Spleen (tissue), 11 donors: ENCODE measurements around the gene BTG2. TPM values are rescaled to one million over a fixed set of nuclear protein-coding genes. Genes with fewer than 3 reads are reported as not detected.

ENCODE experiments used
- DNase-seq: peaks from one replicate; pipeline ENCODE4 v3.0.0-alpha.2; 2020
- H3K27ac ChIP-seq, 8 donors: fragments of 200-600 bp; sonication (generic) in 7 of 8; 1 replicate in 4 of 8; 2 replicates in 4 of 8; pipeline versions ENCODE4 v1.5.0 to v1.8.0; 2016 to 2021; ENCODE audit warnings: inconsistent platforms in 4 of 8, mild to moderate bottlenecking in 4 of 8, moderate library complexity in 1 of 8
- H3K27me3 ChIP-seq, 7 donors: fragments of 200-600 bp; sonication (generic) in 6 of 7; replicated peaks in 1 of 7; 1 replicate in 4 of 7; 2 replicates in 3 of 7; pipeline versions ENCODE4 v1.5.0 to v1.8.0; 2016 to 2021; ENCODE audit warnings: inconsistent platforms in 3 of 7, mild to moderate bottlenecking in 1 of 7
- H3K36me3 ChIP-seq, 6 donors: fragments of 200-600 bp; sonication (generic) in 5 of 6; 1 replicate in 4 of 6; 2 replicates in 2 of 6; pipeline versions ENCODE4 v1.5.0 to v1.8.0; 2016 to 2021; ENCODE audit warnings: inconsistent platforms in 2 of 6
- H3K4me1 ChIP-seq, 6 donors: fragments of 200-600 bp; sonication (generic) in 5 of 6; 1 replicate in 3 of 6; 2 replicates in 3 of 6; pipeline versions ENCODE4 v1.5.0 to v1.8.0; 2016 to 2021; ENCODE audit warnings: inconsistent platforms in 3 of 6
- H3K4me3 ChIP-seq, 8 donors: fragments of 200-600 bp; sonication (generic) in 7 of 8; 1 replicate in 4 of 8; 2 replicates in 4 of 8; pipeline versions ENCODE4 v1.5.0 to v1.8.0; 2016 to 2021; ENCODE audit warnings: inconsistent platforms in 4 of 8, mild to moderate bottlenecking in 4 of 8, moderate library complexity in 2 of 8
- H3K9me3 ChIP-seq, 8 donors: fragments of 200-600 bp; sonication (generic) in 7 of 8; 1 replicate in 4 of 8; 2 replicates in 4 of 8; pipeline versions ENCODE4 v1.5.0 to v1.8.0; 2016 to 2021; ENCODE audit warnings: inconsistent platforms in 4 of 8
- CTCF ChIP-seq, 11 experiments: fragments of 200-600 bp in 7 of 11; fragments of 450-650 bp in 4 of 11; sonication (generic) in 4 of 11; IDR thresholded peaks in 8 of 11; conservative IDR thresholded peaks in 3 of 11; 1 replicate in 7 of 11; 2 replicates in 4 of 11; pipeline versions ENCODE4 v1.4.0 to v1.8.0; 2016 to 2021; ENCODE audit warnings: antibody characterized with exemption in 11 of 11, inconsistent platforms in 4 of 11, mild to moderate bottlenecking in 1 of 11
- POLR2A ChIP-seq, 3 donors: fragments of 450-650 bp; IDR thresholded peaks; one replicate each; pipeline ENCODE4 v1.5.1; 2017; ENCODE audit warnings: antibody characterized with exemption in 3 of 3, mild to moderate bottlenecking in 1 of 3
- POLR2AphosphoS5 ChIP-seq, 3 donors: sonication (generic); formaldehyde crosslinking; IDR thresholded peaks; one replicate each; pipeline ENCODE4 v1.5.1; 2017; ENCODE audit warnings: antibody characterized with exemption in 3 of 3
- WGBS, 5 donors: extraction: QIAGEN DNeasy Blood & Tissue Kit in 3 of 5; methylation state at CpG; one replicate each; pipeline versions ENCODE4 v1.1.5 to v1.1.7; 2013 to 2018; 5-methylcytosine and 5-hydroxymethylcytosine counted together
- intact Hi-C: fragments of 100-400 bp; cut with DNase I; formaldehyde crosslinking; loops from one replicate; pipeline ENCODE4 v1.15.0; 2023; ENCODE audit warnings: low total_unique reads
- polyA plus RNA-seq, 3 donors: library from polyadenylated mRNA; stranded (reverse); fragments of 200-250 nt; gene quantifications; one replicate each; pipeline ENCODE4 v1.2.1, GENCODE V29; 2013
- total RNA-seq, 7 donors: library from RNA; depleted of rRNA in 3 of 7; stranded (reverse); fragments of >200 nt in 3 of 7; fragmentation: NEBNext Ultra II Directional in 4 of 7; extraction: Animal tissue kit (Norgen Biotek cat#: 25700) in 4 of 7; gene quantifications; one replicate each; pipeline versions ENCODE4 v1.1.0 to v1.2.1, GENCODE V29; 2016 to 2021
- donor health status: healthy with polysubstance abuse.
- donor health status: DM: no; HTN: no; CAD: no; lungs with moderate emphysema.
- donor health status: DM: no; HTN: no; CAD: no.
- donor health status: Bipolar disorder and iron deficiency.
- donor health status: healthy.
- donor health status: DM: no; HTN: no; CAD: no.
- donor health status: DM: yes; HTN: yes; CAD: no.

The BTG2 gene
- total and polyA plus RNA-seq, 10 donors, result 55.5 to 186 (median 124) TPM

- intact Hi-C loops, result no loop called here
- H3K9me3 ChIP-seq, result no peaks in the 10 kb centered on the region
- DNase-seq, result peak; percentile 80
Measured at GRCh38 chr1:203286161-203286984, 18.9 kb upstream of the BTG2 start.

GRCh38 chr1:203287109-203287893 is 18.0 kb upstream of the BTG2 start:
- H3K27ac ChIP-seq, result peak overlapping the region; percentile 90 to 99 (median 97)

More at GRCh38 chr1:203286161-203286984, 18.9 kb upstream of the BTG2 start:
- TF ChIP-seq POLR2AphosphoS5 (IDR thresholded peaks at IDR 0.05), result no peak
- TF ChIP-seq CTCF (IDR thresholded peaks at IDR 0.05 in 8 of 11, conservative IDR thresholded peaks at IDR 0.05 in 3 of 11), result no peak
- no peak for TF ChIP-seq POLR2A (IDR thresholded peaks at IDR 0.05)
- Histone ChIP-seq H3K27me3 (no peaks in the 10 kb centered on the region), H3K27ac (peak overlapping the region; percentile 90 to 99 (median 97)), H3K4me1 (peaks cover 64 to 100% (median 96%) of the 10 kb centered on the region in 6 donors), H3K36me3 (no peaks in the 10 kb centered on the region), H3K4me3 (peak overlapping the region in 1 of 8 donors; percentile 67)
- 35 to 50% (median 40%) methylated on average over 7 to 9 of the region's 9 CpGs for WGBS, 5 donors

GRCh38 chr1:203287898-203288297 is 17.4 kb upstream of the BTG2 start:
- peaks cover 66 to 92% (median 88%) of the 10 kb centered on the region in 6 donors for H3K4me1 ChIP-seq
- intact Hi-C loops, result no loop called here
- peak overlapping the region in 1 of 8 donors; percentile 67 for H3K4me3 ChIP-seq

More at GRCh38 chr1:203287109-203287893, 18.0 kb upstream of the BTG2 start:
- Histone ChIP-seq H3K36me3 (no peaks in the 10 kb centered on the region), H3K4me1 (peaks cover 66 to 98% (median 94%) of the 10 kb centered on the region in 6 donors), H3K4me3 (peak overlapping the region in 1 of 8 donors; percentile 67), H3K27me3 (no peaks in the 10 kb centered on the region), H3K9me3 (no peaks in the 10 kb centered on the region)
- intact Hi-C loops, result no loop called here
- peak in 2 of 3 donors; percentile 16 to 44 for TF ChIP-seq POLR2A (IDR thresholded peaks at IDR 0.05)
- TF ChIP-seq POLR2AphosphoS5 (IDR thresholded peaks at IDR 0.05), result peak; percentile 90 to 93 (median 91)
- peak in 10 of 11 experiments; percentile 15 to 72 (median 51) for TF ChIP-seq CTCF (IDR thresholded peaks at IDR 0.05 in 8 of 11, conservative IDR thresholded peaks at IDR 0.05 in 3 of 11)
- 6 to 14% (median 11%) methylated on average over 9 of the region's 9 CpGs for WGBS, 5 donors
- DNase-seq, result peak; percentile 96

More at GRCh38 chr1:203287898-203288297, 17.4 kb upstream of the BTG2 start:
- Histone ChIP-seq H3K27ac (peak overlapping the region; percentile 90 to 99 (median 97)), H3K36me3 (no peaks in the 10 kb centered on the region), H3K27me3 (no peaks in the 10 kb centered on the region), H3K9me3 (no peaks in the 10 kb centered on the region)
- TF ChIP-seq POLR2AphosphoS5 (IDR thresholded peaks at IDR 0.05) (no peak), POLR2A (IDR thresholded peaks at IDR 0.05) (no peak), CTCF (IDR thresholded peaks at IDR 0.05 in 8 of 11, conservative IDR thresholded peaks at IDR 0.05 in 3 of 11) (no peak)
- DNase-seq, result no peak
- 48 to 69% (median 53%) methylated on average over 5 of the region's 5 CpGs for WGBS, 5 donors
